Natural killer cell (primary cell): ENCODE measurements around the gene RAPGEF4. TPM values are rescaled to one million over a fixed set of nuclear protein-coding genes. Genes with fewer than 3 reads are reported as not detected.

Experiments
- ATAC-seq, 3 donors: fragments of 150-1000 bp in 2 of 3; fragments of 200-7000 bp in 1 of 3; cut with Tn5 transposase; 1 replicate in 1 of 3; 2 replicates in 2 of 3; pipeline ENCODE4 v1.10.0; 2021; ENCODE audit warnings: mild to moderate bottlenecking in 2 of 3, moderate library complexity in 2 of 3
- DNase-seq, 2 donors: peaks; one replicate each; pipeline versions ENCODE4 v3.0.0 to v3.0.0-alpha.2; 2013 to 2021; ENCODE audit warnings: mixed read lengths in 1 of 2
- H3K27ac ChIP-seq: one replicate; pipeline ENCODE4 v1.5.1; 2013; ENCODE audit warnings: mild to moderate bottlenecking, low read length
- H3K27me3 ChIP-seq: one replicate; pipeline ENCODE4 v1.6.1; 2013; ENCODE audit warnings: low read length; ENCODE audit not compliant: control insufficient read depth, insufficient read depth
- H3K36me3 ChIP-seq: one replicate; pipeline ENCODE4 v1.6.1; 2013; ENCODE audit warnings: low read length; ENCODE audit not compliant: control insufficient read depth, insufficient read depth
- H3K4me1 ChIP-seq: one replicate; pipeline ENCODE4 v1.6.1; 2013; ENCODE audit warnings: low read length; ENCODE audit not compliant: control insufficient read depth, insufficient read depth
- H3K4me3 ChIP-seq: one replicate; pipeline ENCODE4 v1.5.1; 2013; ENCODE audit warnings: low read length
- H3K9me3 ChIP-seq: one replicate; pipeline ENCODE4 v1.6.1; 2013; ENCODE audit warnings: low read length; ENCODE audit not compliant: control insufficient read depth, insufficient read depth
- H3K27ac Mint-ChIP-seq, 2 donors: one replicate each; pipeline ENCODE4 v1.8.0; 2022; ENCODE audit warnings: mild to moderate bottlenecking in 2 of 2, mixed read lengths in 2 of 2, moderate library complexity in 1 of 2
- H3K27me3 Mint-ChIP-seq, 2 donors: one replicate each; pipeline ENCODE4 v1.8.0; 2022; ENCODE audit warnings: low read depth in 2 of 2, mixed read lengths in 2 of 2
- H3K36me3 Mint-ChIP-seq: one replicate; pipeline ENCODE4 v1.8.0; 2022; ENCODE audit warnings: mixed read lengths
- H3K4me1 Mint-ChIP-seq, 2 donors: one replicate each; pipeline ENCODE4 v1.8.0; 2022; ENCODE audit warnings: mixed read lengths in 2 of 2
- H3K4me3 Mint-ChIP-seq: one replicate; pipeline ENCODE4 v1.8.0; 2022; ENCODE audit warnings: mild to moderate bottlenecking, moderate library complexity, mixed read lengths
- H3K9me3 Mint-ChIP-seq, 2 donors: one replicate each; pipeline ENCODE4 v1.8.0; 2022; ENCODE audit warnings: mixed read lengths in 2 of 2
- CTCF ChIP-seq: fragments of 200-600 bp; IDR thresholded peaks from one replicate; pipeline ENCODE4 v1.8.0; 2022; ENCODE audit warnings: antibody characterized with exemption
- WGBS: methylation state at CpG from one replicate; pipeline ENCODE4 v1.1.7; 2013; ENCODE audit warnings: missing lambda C conversion rate; ENCODE audit not compliant: insufficient coverage; 5-methylcytosine and 5-hydroxymethylcytosine counted together
- intact Hi-C: fragments of 100-400 bp; cut with micrococcal nuclease; formaldehyde crosslinking; loops from one replicate; pipeline ENCODE4 v1.14.2; 2022
- total RNA-seq, 4 donors: library from RNA; stranded (reverse); fragments of 120-200 nt in 1 of 4; gene quantifications; one replicate each; pipeline versions ENCODE4 v1.2.3 to v1.2.4, GENCODE V29; 2013 to 2022

Gene RAPGEF4
- total RNA-seq, 3 donors from 2014 or later (not counting 1 experiment from before 2014, with no cell fraction given), result 0.50 TPM; not detected in 2

- no peaks in the 10 kb centered on the region for H3K36me3 ChIP-seq
- H3K9me3 ChIP-seq, result no peaks in the 10 kb centered on the region
- TF ChIP-seq CTCF, result no peak
- no peak overlapping the region for H3K27ac ChIP-seq
- WGBS, result 63% methylated on average over 3 of the region's 4 CpGs
- Mint-ChIP-seq H3K9me3 (no peaks in the 10 kb centered on the region), H3K4me1 (no peaks in the 10 kb centered on the region), H3K27me3 (peaks cover 7 to 26% of the 10 kb centered on the region in 2 donors), H3K27ac (no peak overlapping the region), H3K4me3 (no peak overlapping the region), H3K36me3 (no peaks in the 10 kb centered on the region)
- H3K4me1 ChIP-seq, result no peaks in the 10 kb centered on the region
- intact Hi-C loops, result no loop called here
- H3K4me3 ChIP-seq, result no peak overlapping the region
- ATAC-seq (no peak), DNase-seq (no peak)
- H3K27me3 ChIP-seq, result no peaks in the 10 kb centered on the region
Measured at GRCh38 chr2:172813314-172813888, 77.8 kb downstream of the RAPGEF4 start.

- no peaks in the 10 kb centered on the region for H3K36me3 ChIP-seq
- H3K27ac ChIP-seq, result no peak overlapping the region
- DNase-seq (no peak), ATAC-seq (no peak)
- TF ChIP-seq CTCF, result no peak
- WGBS, result 60% methylated on average over 1 of the region's 1 CpG
- peaks cover 0 to 21% of the 10 kb centered on the region in 2 donors for H3K27me3 Mint-ChIP-seq
- intact Hi-C loops, result no loop called here
- no peaks in the 10 kb centered on the region for H3K4me1 ChIP-seq
- no peaks in the 10 kb centered on the region for H3K36me3 Mint-ChIP-seq
- no peak overlapping the region for H3K27ac Mint-ChIP-seq
- H3K4me3 ChIP-seq, result no peak overlapping the region
- H3K4me3 Mint-ChIP-seq, result no peak overlapping the region
- no peaks in the 10 kb centered on the region for H3K27me3 ChIP-seq
- H3K4me1 Mint-ChIP-seq, result no peaks in the 10 kb centered on the region
- no peaks in the 10 kb centered on the region for H3K9me3 Mint-ChIP-seq
- H3K9me3 ChIP-seq, result no peaks in the 10 kb centered on the region
Measured at GRCh38 chr2:172817411-172817810, 81.8 kb downstream of the RAPGEF4 start.

GRCh38 chr2:172819943-172820342, 84.3 kb downstream of the RAPGEF4 start:
- Mint-ChIP-seq H3K27ac (no peak overlapping the region), H3K4me1 (no peaks in the 10 kb centered on the region), H3K4me3 (no peak overlapping the region), H3K36me3 (no peaks in the 10 kb centered on the region), H3K9me3 (no peaks in the 10 kb centered on the region), H3K27me3 (peaks cover 0 to 6% of the 10 kb centered on the region in 2 donors)
- intact Hi-C loops, result no loop called here
- Histone ChIP-seq H3K4me3 (no peak overlapping the region), H3K27ac (no peak overlapping the region), H3K36me3 (no peaks in the 10 kb centered on the region), H3K4me1 (no peaks in the 10 kb centered on the region), H3K9me3 (no peaks in the 10 kb centered on the region), H3K27me3 (no peaks in the 10 kb centered on the region)
- TF ChIP-seq CTCF, result no peak
- DNase-seq (no peak), ATAC-seq (no peak)
